Neural progenitor cell (in vitro differentiated cells): ENCODE measurements around the gene PHETA1. TPM values are rescaled to one million over a fixed set of nuclear protein-coding genes. Genes with fewer than 3 reads are reported as not detected.

ENCODE experiments used
- DNase-seq: peaks from one replicate; pipeline ENCODE4 v3.0.0-alpha.2; 2016; ENCODE audit warnings: low spot score
- H2AFZ ChIP-seq: fragments of 200-600 bp; sonication (generic); replicated peaks from 2 replicates; pipeline ENCODE4 v1.6.1; 2016; ENCODE audit warnings: antibody characterized with exemption
- H3F3A ChIP-seq: fragments of 200-600 bp; sonication (generic); 2 replicates; pipeline ENCODE4 v1.6.1; 2016; ENCODE audit warnings: antibody characterized with exemption, low read depth
- H3K27ac ChIP-seq: fragments of 200-600 bp; sonication (generic); 2 replicates; pipeline ENCODE4 v1.5.1; 2016; ENCODE audit warnings: mild to moderate bottlenecking
- H3K27me3 ChIP-seq: fragments of 200-600 bp; sonication (generic); 2 replicates; pipeline ENCODE4 v1.6.1; 2016; ENCODE audit warnings: mild to moderate bottlenecking, moderate library complexity
- H3K36me3 ChIP-seq: fragments of 200-600 bp; sonication (generic); 2 replicates; pipeline ENCODE4 v1.5.1; 2016
- H3K4me1 ChIP-seq: fragments of 200-600 bp; sonication (generic); 2 replicates; pipeline ENCODE4 v1.6.1; 2016; ENCODE audit warnings: mixed run types
- H3K4me2 ChIP-seq: fragments of 200-600 bp; sonication (generic); 2 replicates; pipeline ENCODE4 v1.6.1; 2016
- H3K4me3 ChIP-seq: fragments of 200-600 bp; sonication (generic); 2 replicates; pipeline ENCODE4 v1.5.1; 2016
- H3K79me2 ChIP-seq: fragments of 200-600 bp; sonication (generic); 2 replicates; pipeline ENCODE4 v1.6.1; 2016; ENCODE audit warnings: low read depth
- H3K9ac ChIP-seq: fragments of 200-600 bp; sonication (generic); 2 replicates; pipeline ENCODE4 v1.6.1; 2016
- H3K9me3 ChIP-seq: fragments of 200-600 bp; sonication (generic); 2 replicates; pipeline ENCODE4 v1.5.1; 2016; ENCODE audit warnings: low read depth
- H4K20me1 ChIP-seq: fragments of 200-600 bp; sonication (generic); 2 replicates; pipeline ENCODE4 v1.6.1; 2016; ENCODE audit warnings: low read depth
- H3K27ac Mint-ChIP-seq: 3 replicates; pipeline ENCODE4 v1.8.0; 2021; ENCODE audit warnings: mixed read lengths
- H3K27me3 Mint-ChIP-seq: 2 replicates; pipeline ENCODE4 v1.8.0; 2022; ENCODE audit warnings: low read depth, mild to moderate bottlenecking, inconsistent platforms, moderate library complexity, mixed read lengths; ENCODE audit not compliant: insufficient read depth
- H3K36me3 Mint-ChIP-seq: 3 replicates; pipeline ENCODE4 v1.8.0; 2021; ENCODE audit warnings: mixed read lengths
- H3K4me1 Mint-ChIP-seq: 3 replicates; pipeline ENCODE4 v1.8.0; 2021; ENCODE audit warnings: mixed read lengths
- H3K4me3 Mint-ChIP-seq: 3 replicates; pipeline ENCODE4 v1.8.0; 2021; ENCODE audit warnings: mild to moderate bottlenecking, moderate library complexity, mixed read lengths
- H3K9me3 Mint-ChIP-seq: 3 replicates; pipeline ENCODE4 v1.8.0; 2020; ENCODE audit warnings: mixed read lengths
- EZH2 ChIP-seq: fragments of 200-600 bp; sonication (generic); IDR thresholded peaks from 2 replicates; pipeline ENCODE4 v1.6.1; 2017; ENCODE audit warnings: antibody characterized with exemption, mild to moderate bottlenecking, moderate library complexity
- EZH2phosphoT487 ChIP-seq: fragments of 200-600 bp; sonication (generic); IDR thresholded peaks from 2 replicates; pipeline ENCODE4 v1.6.1; 2017; ENCODE audit warnings: antibody characterized with exemption
- total RNA-seq: library from RNA; depleted of rRNA; stranded (reverse); fragments of >200 nt; gene quantifications from 2 replicates; pipeline ENCODE4 v1.2.3, GENCODE V29; 2015; ENCODE audit warnings: low replicate concordance
- TF ChIP-seq, protein P1 (sequence below): fragments of 200-600 bp; sonication (generic); IDR thresholded peaks from 2 replicates; pipeline ENCODE4 v1.5.1; 2017; ENCODE audit warnings: antibody characterized with exemption, mild to moderate bottlenecking

Gene PHETA1
- total RNA-seq, 1 donor from 2014 or later: 1.5 TPM

DNA sequence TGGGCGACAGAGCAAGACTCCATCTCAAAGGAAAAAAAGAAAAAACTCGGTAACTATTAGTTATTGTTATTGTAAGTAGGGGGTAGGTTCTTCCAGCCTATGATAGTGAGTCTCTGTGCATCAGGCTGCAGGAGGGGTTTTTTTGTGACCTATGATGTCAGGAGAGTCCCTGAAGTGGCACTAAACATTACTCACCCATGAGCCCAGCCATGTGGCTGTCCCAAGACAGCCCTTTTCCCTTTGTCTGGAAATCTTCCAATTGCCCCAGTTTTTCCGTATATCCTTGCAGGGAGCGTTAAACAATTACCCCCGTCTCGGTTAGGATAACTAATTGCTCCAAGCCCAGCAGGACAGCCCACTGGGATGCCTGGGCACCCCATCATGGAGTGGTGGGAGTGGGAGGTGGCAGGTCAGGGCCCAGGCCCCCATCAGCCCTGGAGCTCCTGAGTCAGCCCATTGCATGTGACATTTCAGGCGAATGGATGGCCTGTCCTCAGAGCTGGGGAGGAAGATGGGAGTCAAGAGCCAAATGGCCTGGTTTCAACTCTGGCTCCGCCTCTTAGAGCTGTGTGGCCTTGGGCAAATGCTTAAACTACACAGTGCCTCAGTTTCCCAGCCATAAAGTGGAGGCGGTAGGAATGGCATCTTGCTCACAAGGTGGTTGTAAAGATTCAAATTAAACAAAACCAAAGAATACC is 16.4 kb downstream of the PHETA1 start:
- Histone ChIP-seq H4K20me1 (no peaks in the 10 kb centered on the region), H3K4me1 (no peaks in the 10 kb centered on the region), H3K4me3 (no peak overlapping the region), H3K79me2 (no peaks in the 10 kb centered on the region), H3K9ac (no peak overlapping the region), H3K27me3 (no peaks in the 10 kb centered on the region), H3K4me2 (no peak overlapping the region), H3K9me3 (no peaks in the 10 kb centered on the region), H2AFZ (no peak overlapping the region), H3F3A (no peaks in the 10 kb centered on the region), H3K36me3 (no peaks in the 10 kb centered on the region), H3K27ac (no peak overlapping the region)
- H3K27me3 Mint-ChIP-seq: peaks cover 2% of the 10 kb centered on the region
- no peak overlapping the region for H3K4me3 Mint-ChIP-seq
- peaks cover 9% of the 10 kb centered on the region for H3K36me3 Mint-ChIP-seq
- H3K27ac Mint-ChIP-seq: no peak overlapping the region
- H3K9me3 Mint-ChIP-seq: peaks cover 8% of the 10 kb centered on the region
- TF ChIP-seq, protein P1, sequence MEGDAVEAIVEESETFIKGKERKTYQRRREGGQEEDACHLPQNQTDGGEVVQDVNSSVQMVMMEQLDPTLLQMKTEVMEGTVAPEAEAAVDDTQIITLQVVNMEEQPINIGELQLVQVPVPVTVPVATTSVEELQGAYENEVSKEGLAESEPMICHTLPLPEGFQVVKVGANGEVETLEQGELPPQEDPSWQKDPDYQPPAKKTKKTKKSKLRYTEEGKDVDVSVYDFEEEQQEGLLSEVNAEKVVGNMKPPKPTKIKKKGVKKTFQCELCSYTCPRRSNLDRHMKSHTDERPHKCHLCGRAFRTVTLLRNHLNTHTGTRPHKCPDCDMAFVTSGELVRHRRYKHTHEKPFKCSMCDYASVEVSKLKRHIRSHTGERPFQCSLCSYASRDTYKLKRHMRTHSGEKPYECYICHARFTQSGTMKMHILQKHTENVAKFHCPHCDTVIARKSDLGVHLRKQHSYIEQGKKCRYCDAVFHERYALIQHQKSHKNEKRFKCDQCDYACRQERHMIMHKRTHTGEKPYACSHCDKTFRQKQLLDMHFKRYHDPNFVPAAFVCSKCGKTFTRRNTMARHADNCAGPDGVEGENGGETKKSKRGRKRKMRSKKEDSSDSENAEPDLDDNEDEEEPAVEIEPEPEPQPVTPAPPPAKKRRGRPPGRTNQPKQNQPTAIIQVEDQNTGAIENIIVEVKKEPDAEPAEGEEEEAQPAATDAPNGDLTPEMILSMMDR: no peak
- no peak for TF ChIP-seq EZH2
- TF ChIP-seq EZH2phosphoT487: no peak
- DNase-seq: no peak
- no peaks in the 10 kb centered on the region for H3K4me1 Mint-ChIP-seq

DNA sequence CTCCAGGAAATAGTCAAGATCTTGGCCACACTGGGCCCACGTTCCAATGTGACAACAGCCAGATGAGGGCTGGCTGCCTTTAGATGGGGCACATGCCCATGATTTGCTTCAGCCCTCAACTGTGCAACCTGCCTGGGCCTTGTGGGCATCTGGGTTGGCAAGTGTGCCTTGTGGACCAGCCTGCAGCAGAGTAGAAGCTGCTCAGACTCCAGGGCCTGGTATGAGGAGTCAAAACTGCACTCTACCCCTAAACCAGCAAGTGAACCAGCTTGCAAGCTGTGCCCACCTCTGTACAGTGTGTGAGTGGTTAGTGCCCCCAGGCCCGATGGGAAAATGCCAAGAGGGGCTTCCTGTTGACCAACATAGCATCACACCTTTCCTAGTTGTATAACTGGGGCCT is 17.9 kb downstream of the PHETA1 start:
- Histone ChIP-seq H3K4me3 (no peak overlapping the region), H2AFZ (no peak overlapping the region), H3F3A (no peaks in the 10 kb centered on the region), H3K9me3 (no peaks in the 10 kb centered on the region), H3K27me3 (no peaks in the 10 kb centered on the region), H3K27ac (no peak overlapping the region), H3K36me3 (no peaks in the 10 kb centered on the region), H3K4me1 (no peaks in the 10 kb centered on the region), H3K4me2 (no peak overlapping the region), H4K20me1 (no peaks in the 10 kb centered on the region), H3K9ac (no peak overlapping the region), H3K79me2 (no peaks in the 10 kb centered on the region)
- no peak for DNase-seq
- peaks cover 2% of the 10 kb centered on the region for H3K27me3 Mint-ChIP-seq
- H3K27ac Mint-ChIP-seq: no peak overlapping the region
- TF ChIP-seq EZH2phosphoT487 (no peak), EZH2 (no peak)
- TF ChIP-seq, protein P1: no peak
- H3K36me3 Mint-ChIP-seq: peaks cover 13% of the 10 kb centered on the region
- H3K9me3 Mint-ChIP-seq: peaks cover 11% of the 10 kb centered on the region
- no peaks in the 10 kb centered on the region for H3K4me1 Mint-ChIP-seq
- H3K4me3 Mint-ChIP-seq: no peak overlapping the region

DNA sequence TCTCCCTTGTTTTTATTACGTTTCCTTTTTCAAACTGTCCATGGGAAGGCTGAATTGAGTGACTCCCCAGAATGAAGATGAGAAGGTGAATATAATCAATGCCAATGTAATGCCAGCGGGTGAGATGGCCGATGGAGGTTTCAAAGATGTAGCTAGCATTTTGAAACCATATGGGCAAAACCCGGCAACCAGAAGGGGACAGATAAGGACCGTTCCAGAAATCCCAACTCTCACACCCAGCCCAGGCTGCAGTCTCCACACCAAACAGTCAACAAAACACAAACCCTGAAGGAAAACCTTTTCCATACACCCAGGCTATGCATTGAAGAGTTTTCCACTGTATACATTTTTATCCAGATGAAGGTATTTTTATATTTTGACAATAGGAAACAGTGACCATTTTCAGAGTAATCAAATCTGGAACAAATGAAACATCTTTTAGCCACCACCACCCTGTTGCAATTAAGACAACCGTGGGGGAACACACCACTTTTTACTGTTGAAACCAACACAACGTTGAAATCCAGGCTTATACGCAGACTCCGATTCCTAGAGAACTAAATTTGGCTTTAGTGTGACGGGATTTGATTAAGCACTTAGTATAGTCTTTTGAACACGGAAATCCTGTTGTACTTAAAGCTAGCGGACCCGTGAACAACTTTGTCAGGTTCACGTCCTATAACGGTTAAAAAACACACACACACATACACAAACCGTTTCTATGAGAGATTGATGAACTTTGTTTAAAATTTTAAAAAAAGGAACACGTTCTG is 19.0 kb downstream of the PHETA1 start:
- H3K4me1 Mint-ChIP-seq: no peaks in the 10 kb centered on the region
- Histone ChIP-seq H3F3A (no peaks in the 10 kb centered on the region), H3K4me1 (no peaks in the 10 kb centered on the region), H3K4me3 (no peak overlapping the region), H3K27ac (no peak overlapping the region), H3K27me3 (no peaks in the 10 kb centered on the region), H2AFZ (no peak overlapping the region), H4K20me1 (no peaks in the 10 kb centered on the region), H3K36me3 (no peaks in the 10 kb centered on the region), H3K9me3 (no peaks in the 10 kb centered on the region), H3K9ac (no peak overlapping the region), H3K79me2 (no peaks in the 10 kb centered on the region), H3K4me2 (no peak overlapping the region)
- peaks cover 13% of the 10 kb centered on the region for H3K36me3 Mint-ChIP-seq
- DNase-seq: no peak
- peaks cover 2% of the 10 kb centered on the region for H3K27me3 Mint-ChIP-seq
- H3K9me3 Mint-ChIP-seq: peaks cover 11% of the 10 kb centered on the region
- TF ChIP-seq, protein P1: no peak
- no peak for TF ChIP-seq EZH2
- no peak for TF ChIP-seq EZH2phosphoT487
- no peak overlapping the region for H3K27ac Mint-ChIP-seq
- H3K4me3 Mint-ChIP-seq: no peak overlapping the region
